Cardiac fibroblast (primary cell): ENCODE measurements around the gene NKD1.

ENCODE experiments used
- DNase-seq, 2 donors: peaks; one replicate each; pipeline versions ENCODE4 v3.0.0 to v3.0.0-alpha.2; 2010; ENCODE audit warnings: low read depth in 2 of 2
- H3K4me3 ChIP-seq, 2 donors: replicated peaks in 1 of 2; 1 replicate in 1 of 2; 2 replicates in 1 of 2; pipeline ENCODE4 v1.5.1; 2011; ENCODE audit warnings: low read depth in 2 of 2, low read length in 2 of 2, mild to moderate bottlenecking in 2 of 2, moderate library complexity in 1 of 2
- CTCF ChIP-seq: IDR thresholded peaks from one replicate; pipeline ENCODE4 v1.5.1; 2011; ENCODE audit warnings: low read depth, mild to moderate bottlenecking, low read length, inconsistent platforms

The NKD1 gene

GRCh38 chr16:50616386-50616785 lies 68.2 kb downstream of the NKD1 start:
- H3K4me3 ChIP-seq: no peak overlapping the region
- no peak for TF ChIP-seq CTCF
- DNase-seq: peak in 1 of 2 donors; percentile 60

GRCh38 chr16:50616883-50617645 lies 68.9 kb downstream of the NKD1 start:
- DNase-seq: no peak

GRCh38 chr16:50617646-50618184 lies 69.5 kb downstream of the NKD1 start:
- H3K4me3 ChIP-seq: no peak overlapping the region
- TF ChIP-seq CTCF: no peak
- DNase-seq: no peak

More at GRCh38 chr16:50616883-50617645, 68.9 kb downstream of the NKD1 start:
- TF ChIP-seq CTCF: no peak
- H3K4me3 ChIP-seq: no peak overlapping the region

GRCh38 chr16:50618238-50618918 lies 70.2 kb downstream of the NKD1 start:
- DNase-seq: no peak
- H3K4me3 ChIP-seq: no peak overlapping the region
- no peak for TF ChIP-seq CTCF

GRCh38 chr16:50619702-50620491 lies 71.7 kb downstream of the NKD1 start:
- no peak for TF ChIP-seq CTCF
- no peak for DNase-seq
- H3K4me3 ChIP-seq: no peak overlapping the region

GRCh38 chr16:50620646-50621451 lies 72.7 kb downstream of the NKD1 start:
- H3K4me3 ChIP-seq: no peak overlapping the region
- TF ChIP-seq CTCF: no peak
- no peak for DNase-seq
